ENCODE data around the gene PLAC9. TPM values are rescaled to one million over a fixed set of nuclear protein-coding genes. Genes with fewer than 3 reads are reported as not detected.

The PLAC9 gene
- total and polyA plus RNA-seq, 2 experiments from 2014 or later, result 11.4 to 83.3 TPM

DNA sequence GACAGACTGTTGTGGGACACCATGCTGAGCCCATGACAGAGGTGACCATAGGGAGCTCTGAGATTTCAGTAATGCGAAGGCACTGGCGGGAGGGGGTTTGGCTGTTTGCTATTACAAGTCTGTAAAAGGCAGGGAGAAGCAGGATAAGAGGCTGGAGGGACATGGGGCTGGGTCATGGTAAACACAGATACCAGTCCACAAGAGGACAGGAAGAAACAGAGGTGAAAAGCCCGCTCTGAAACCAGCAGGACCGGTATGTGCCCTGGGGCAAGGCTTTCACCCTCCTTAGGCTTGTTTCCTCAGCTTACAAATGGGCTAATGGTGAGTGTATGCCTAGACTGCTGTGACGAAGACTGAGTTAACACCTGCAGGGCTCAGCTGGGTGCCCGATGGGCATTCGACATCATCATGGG, 38.7 kb downstream of the PLAC9 start:
- Histone ChIP-seq H3K4me3 (no peak overlapping the region), H3K36me3 (replicated peaks; ENCODE audit: insufficient read depth, low read depth) (no peaks in the 10 kb centered on the region), H3K4me2 (no peak overlapping the region), H3K27ac (no peak overlapping the region), H3K4me1 (ENCODE audit: insufficient read depth) (no peaks in the 10 kb centered on the region), H4K20me1 (ENCODE audit: insufficient read depth, poor library complexity, severe bottlenecking) (peaks cover 39% of the 10 kb centered on the region), H3K27me3 (no peaks in the 10 kb centered on the region), H2AFZ (no peak overlapping the region), H3K9me3 (ENCODE audit: low read depth) (no peaks in the 10 kb centered on the region), H3K9me2 (replicated peaks; ENCODE audit: insufficient read depth) (no peaks in the 10 kb centered on the region), H3K79me2 (peaks cover 65% of the 10 kb centered on the region)
- TF ChIP-seq EZH2 (IDR thresholded peaks at IDR 0.05; ENCODE audit: borderline replicate concordance), result no peak
- TF ChIP-seq EZH2phosphoT487 (IDR thresholded peaks at IDR 0.05; ENCODE audit: low read depth, severe bottlenecking, unreplicated experiment), result no peak
- TF ChIP-seq, protein P1, sequence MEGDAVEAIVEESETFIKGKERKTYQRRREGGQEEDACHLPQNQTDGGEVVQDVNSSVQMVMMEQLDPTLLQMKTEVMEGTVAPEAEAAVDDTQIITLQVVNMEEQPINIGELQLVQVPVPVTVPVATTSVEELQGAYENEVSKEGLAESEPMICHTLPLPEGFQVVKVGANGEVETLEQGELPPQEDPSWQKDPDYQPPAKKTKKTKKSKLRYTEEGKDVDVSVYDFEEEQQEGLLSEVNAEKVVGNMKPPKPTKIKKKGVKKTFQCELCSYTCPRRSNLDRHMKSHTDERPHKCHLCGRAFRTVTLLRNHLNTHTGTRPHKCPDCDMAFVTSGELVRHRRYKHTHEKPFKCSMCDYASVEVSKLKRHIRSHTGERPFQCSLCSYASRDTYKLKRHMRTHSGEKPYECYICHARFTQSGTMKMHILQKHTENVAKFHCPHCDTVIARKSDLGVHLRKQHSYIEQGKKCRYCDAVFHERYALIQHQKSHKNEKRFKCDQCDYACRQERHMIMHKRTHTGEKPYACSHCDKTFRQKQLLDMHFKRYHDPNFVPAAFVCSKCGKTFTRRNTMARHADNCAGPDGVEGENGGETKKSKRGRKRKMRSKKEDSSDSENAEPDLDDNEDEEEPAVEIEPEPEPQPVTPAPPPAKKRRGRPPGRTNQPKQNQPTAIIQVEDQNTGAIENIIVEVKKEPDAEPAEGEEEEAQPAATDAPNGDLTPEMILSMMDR (IDR thresholded peaks at IDR 0.05; ENCODE audit: poor library complexity), result no peak
- 67% methylated on average over 7 of the region's 7 CpGs for WGBS (ENCODE audit: low lambda C conversion rate, missing lambda C conversion rate)
- no peak for DNase-seq (ENCODE audit: low spot score)

DNA sequence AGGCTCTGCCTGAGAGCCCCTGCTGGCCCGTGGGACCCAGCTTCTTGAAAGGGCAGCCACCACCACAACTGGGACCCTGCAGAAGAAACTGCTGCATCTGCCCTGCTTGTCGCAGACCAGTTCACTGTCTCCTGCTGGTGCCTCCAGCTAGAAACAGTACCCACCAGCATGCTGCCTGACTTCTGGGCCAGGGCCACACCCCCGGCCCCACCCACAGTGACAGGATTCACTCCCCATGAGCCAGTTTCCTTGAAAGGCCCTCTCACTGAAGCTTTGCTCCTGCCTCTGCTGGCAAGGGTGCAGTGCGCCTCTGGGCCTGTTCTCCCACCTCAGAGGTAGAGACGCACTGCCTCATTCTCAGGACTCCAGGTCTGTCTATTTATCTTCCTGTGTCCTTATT, 40.4 kb downstream of the PLAC9 start:
- no peak overlapping the region for H3K4me3 ChIP-seq
- peaks cover 3% of the 10 kb centered on the region for H3K4me1 ChIP-seq (ENCODE audit: insufficient read depth)
- H3K27me3 ChIP-seq, result no peaks in the 10 kb centered on the region
- no peak overlapping the region for H2AFZ ChIP-seq
- no peaks in the 10 kb centered on the region for H3K9me2 ChIP-seq (replicated peaks; ENCODE audit: insufficient read depth)
- H3K4me2 ChIP-seq, result no peak overlapping the region
- no peak for DNase-seq (ENCODE audit: low spot score)
- H4K20me1 ChIP-seq (ENCODE audit: insufficient read depth, poor library complexity, severe bottlenecking), result peaks cover 53% of the 10 kb centered on the region
- H3K79me2 ChIP-seq, result peaks cover 81% of the 10 kb centered on the region
- no peaks in the 10 kb centered on the region for H3K9me3 ChIP-seq (ENCODE audit: low read depth)
- H3K27ac ChIP-seq, result no peak overlapping the region
- 87% methylated on average over 5 of the region's 5 CpGs for WGBS (ENCODE audit: low lambda C conversion rate, missing lambda C conversion rate)
- H3K36me3 ChIP-seq (replicated peaks; ENCODE audit: insufficient read depth, low read depth), result no peaks in the 10 kb centered on the region
- TF ChIP-seq, protein P1 (IDR thresholded peaks at IDR 0.05; ENCODE audit: poor library complexity), result no peak
- TF ChIP-seq EZH2phosphoT487 (IDR thresholded peaks at IDR 0.05; ENCODE audit: low read depth, severe bottlenecking, unreplicated experiment), result no peak
- no peak for TF ChIP-seq EZH2 (IDR thresholded peaks at IDR 0.05; ENCODE audit: borderline replicate concordance)

DNA sequence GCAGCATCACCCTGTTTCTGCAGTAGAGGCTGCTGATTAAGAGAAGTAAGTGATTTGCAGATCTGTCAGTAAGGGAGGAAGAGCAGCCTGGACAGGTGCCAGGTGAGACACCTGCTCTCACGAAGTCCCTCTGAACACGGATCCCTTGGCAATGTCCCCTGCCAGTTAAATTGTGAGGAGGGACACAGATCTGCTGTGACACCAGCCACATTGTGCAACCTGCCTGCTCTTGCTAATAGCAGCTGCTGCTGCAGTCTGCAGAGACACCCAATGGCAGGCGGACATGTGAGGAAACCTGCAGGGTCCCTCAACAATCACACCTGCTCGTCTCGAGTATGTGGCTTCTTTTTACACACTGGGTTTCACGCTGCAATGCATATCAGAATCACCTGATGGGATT, 40.9 kb downstream of the PLAC9 start:
- Histone ChIP-seq H3K27ac (no peak overlapping the region), H3K9me2 (replicated peaks; ENCODE audit: insufficient read depth) (no peaks in the 10 kb centered on the region), H3K4me1 (ENCODE audit: insufficient read depth) (peaks cover 8% of the 10 kb centered on the region), H3K4me2 (no peak overlapping the region), H3K27me3 (no peaks in the 10 kb centered on the region), H3K4me3 (no peak overlapping the region), H3K9me3 (ENCODE audit: low read depth) (no peaks in the 10 kb centered on the region), H3K79me2 (peaks cover 87% of the 10 kb centered on the region), H3K36me3 (replicated peaks; ENCODE audit: insufficient read depth, low read depth) (no peaks in the 10 kb centered on the region), H2AFZ (no peak overlapping the region), H4K20me1 (ENCODE audit: insufficient read depth, poor library complexity, severe bottlenecking) (peaks cover 59% of the 10 kb centered on the region)
- TF ChIP-seq EZH2phosphoT487 (IDR thresholded peaks at IDR 0.05; ENCODE audit: low read depth, severe bottlenecking, unreplicated experiment) (no peak), EZH2 (IDR thresholded peaks at IDR 0.05; ENCODE audit: borderline replicate concordance) (no peak)
- TF ChIP-seq, protein P1 (IDR thresholded peaks at IDR 0.05; ENCODE audit: poor library complexity), result no peak
- DNase-seq (ENCODE audit: low spot score), result no peak
- 90% methylated on average over 6 of the region's 6 CpGs for WGBS (ENCODE audit: low lambda C conversion rate, missing lambda C conversion rate)

Measured in hepatocyte (in vitro differentiated cells).